GM19328 (cell line): ENCODE data around the gene TNF.
A peak's percentile ranks its signal among the peaks of the same experiment; 100 is the strongest.
"Not testable (repeated sequence)": the region's sequence is repeated elsewhere in the genome, so short reads cannot be mapped to it uniquely, and the experiment has no call there.

ENCODE experiments used
- ATAC-seq: cut with Tn5 transposase; IDR thresholded peaks from one replicate; pipeline ENCODE4 v1.9.1; 2021; ENCODE audit warnings: mild to moderate bottlenecking, moderate library complexity; ENCODE audit not compliant: unreplicated experiment

TNF gene

DNA sequence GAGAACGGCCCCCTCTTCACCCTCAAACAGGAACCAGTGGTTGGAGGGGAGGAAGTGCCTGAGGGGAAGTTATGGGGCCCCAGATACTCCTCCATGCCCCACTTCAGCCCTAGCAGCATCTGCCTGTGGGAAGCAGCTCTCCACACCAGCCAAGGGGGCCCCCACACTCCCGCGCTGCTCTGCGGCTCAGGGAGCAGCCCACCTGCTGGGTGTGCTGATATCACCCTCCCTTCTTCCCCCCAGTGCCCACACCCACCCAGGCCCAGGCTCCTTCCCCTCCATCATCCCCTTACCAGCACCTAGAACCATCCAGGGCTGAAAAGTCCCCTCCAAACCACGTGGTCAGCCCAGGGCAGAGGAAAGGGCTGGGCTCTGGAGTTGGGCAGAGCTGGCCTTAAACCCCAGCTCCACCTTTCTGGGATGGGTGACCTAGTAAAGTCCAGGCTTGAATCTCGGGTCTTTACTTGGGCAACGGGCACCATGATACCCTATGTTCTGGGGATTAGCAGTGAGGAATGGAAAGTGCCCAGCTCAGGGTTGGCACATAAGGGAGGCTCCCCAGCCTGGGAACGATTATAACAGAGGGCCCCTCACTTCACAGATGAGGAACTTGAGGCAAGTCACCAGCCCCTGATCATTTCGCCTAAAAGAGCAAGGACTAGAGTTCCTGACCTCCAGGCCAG lies 11.4 kb downstream of the TNF start:
- no peak for ATAC-seq

DNA sequence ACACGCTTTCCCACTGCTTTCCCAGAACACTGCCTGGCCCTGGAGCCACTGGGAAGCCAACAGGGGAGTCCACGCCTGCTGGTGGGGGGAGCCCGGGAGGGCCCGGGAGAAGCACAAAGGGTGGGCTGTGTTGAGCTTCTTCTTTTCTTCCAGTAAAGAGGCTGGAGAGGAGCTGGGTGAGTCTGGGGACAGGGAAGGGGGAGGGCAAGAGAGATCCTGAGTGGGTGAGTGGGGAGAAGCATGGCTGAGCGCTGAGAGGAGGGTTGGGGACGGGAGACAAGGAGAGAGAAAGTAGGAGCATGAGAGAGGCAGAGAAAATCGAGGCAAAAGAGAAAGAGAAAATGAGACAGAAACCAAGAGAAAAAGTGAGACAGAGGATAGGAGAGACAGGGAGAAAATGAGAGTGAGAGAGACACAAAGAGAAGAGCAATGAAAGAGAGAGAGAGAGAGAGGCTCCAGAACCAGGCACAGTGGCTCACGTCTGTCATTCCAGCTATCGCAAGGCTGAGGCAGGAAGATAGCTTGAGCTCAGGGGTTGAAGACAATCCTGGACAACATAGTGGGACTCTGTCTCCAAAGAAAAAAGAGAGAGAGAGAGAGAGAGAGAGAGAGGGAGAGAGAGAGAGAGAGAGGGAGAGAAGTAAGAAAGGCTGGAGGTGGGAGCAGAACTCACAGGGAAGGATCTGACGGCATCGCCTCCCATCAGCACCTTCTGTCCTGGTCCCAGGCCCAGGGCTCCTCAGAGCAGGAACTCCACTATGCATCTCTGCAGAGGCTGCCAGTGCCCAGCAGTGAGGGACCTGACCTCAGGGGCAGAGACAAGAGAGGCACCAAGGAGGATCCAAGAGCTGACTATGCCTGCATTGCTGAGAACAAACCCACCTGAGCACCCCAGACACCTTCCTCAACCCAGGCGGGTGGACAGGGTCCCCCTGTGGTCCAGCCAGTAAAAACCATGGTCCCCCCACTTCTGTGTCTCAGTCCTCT lies 12.7 kb downstream of the TNF start:
- ATAC-seq, result no peak

DNA sequence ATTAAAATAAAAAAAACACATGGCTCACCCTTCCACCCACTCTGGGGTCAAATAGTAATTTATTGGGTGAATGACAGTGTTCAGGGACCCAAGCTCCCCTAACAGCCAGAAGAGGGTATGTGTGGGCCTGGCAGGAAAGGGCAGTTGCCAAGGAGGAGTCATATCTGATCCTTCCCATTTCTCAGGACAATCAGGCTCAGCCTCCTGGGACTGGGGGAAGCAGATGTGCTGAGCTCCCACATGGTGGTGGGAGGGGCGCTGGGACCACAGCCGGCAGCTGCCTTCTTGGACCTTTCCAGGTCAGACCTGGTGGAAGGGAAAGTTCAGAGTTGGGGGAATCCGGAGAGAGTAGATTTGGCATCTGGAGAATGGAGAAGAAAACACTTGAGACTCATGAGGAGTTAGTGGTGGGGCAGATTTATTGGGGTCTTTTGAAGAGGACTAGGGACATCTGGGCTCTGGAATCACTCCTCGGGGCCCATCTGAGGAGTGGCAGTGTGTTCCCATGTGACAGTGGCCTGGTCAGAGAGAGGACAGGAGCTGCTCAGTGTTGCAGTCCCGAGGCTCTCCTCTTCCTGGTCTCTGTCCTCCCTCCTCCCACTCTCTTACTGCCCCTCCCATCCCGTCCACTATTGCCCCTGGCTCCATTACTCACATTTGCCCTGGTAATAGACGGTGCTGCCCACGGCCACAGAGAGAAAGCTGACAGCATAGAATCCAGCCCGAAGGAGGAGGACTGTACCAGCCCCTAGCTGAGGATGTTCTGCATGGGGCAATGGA lies 13.7 kb downstream of the TNF start:
- no peak for ATAC-seq

DNA sequence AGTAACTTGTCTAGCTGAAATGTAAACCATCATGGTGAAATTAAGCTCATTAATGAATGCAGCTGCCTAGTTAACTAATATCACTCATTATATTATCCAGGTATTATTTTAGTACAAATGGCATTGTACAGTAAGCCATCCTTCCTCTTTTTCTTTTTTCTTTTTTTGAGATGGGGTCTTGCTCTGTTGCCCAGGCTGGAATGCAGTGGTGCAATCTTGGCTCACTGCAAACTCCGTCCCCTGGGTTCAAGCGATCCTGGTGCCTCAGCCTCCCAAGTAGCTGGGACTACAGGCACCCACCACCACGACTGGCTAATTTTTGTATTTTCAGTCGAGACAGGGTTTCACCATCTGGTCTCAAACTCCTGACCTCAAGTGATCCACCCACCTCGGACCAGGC lies 15.3 kb downstream of the TNF start:
- not testable (repeated sequence) for ATAC-seq

DNA sequence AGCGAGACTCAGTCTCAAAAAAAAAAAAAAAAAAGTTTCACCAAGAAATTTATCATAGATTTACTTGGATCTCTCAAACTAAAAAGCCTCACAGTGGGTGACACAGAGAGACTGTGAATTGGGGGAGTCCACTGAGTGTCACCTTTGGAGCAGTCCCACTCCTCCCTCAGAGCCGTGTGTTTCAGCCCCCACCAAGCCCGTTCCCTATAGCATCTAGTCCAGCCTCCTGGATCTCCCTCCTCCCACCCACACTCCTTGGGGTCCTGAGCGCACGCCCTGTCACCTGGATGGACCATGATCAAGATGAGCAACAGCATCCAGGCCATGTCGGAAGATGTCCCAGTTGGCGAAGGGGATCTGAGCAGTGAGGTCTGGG lies 17.0 kb downstream of the TNF start:
- no peak for ATAC-seq

DNA sequence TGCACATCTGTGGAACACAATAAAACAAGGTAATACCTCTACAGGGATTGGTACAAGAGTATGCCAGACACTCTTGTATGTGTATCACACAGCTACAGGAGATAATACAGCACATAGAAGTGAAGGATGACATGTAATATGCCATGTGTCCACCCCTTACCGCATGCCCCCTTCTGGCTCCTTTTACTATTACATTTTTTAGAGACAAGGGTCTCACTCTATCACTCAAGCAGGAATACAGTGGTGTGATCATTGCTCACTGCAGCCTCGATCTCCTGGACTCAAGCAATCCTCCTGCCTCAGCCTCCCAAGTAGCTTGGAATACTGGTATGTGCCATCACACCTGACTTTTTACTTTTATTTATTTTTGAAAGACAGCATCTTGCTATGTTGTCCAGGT lies 21.6 kb downstream of the TNF start:
- ATAC-seq, result no peak

DNA sequence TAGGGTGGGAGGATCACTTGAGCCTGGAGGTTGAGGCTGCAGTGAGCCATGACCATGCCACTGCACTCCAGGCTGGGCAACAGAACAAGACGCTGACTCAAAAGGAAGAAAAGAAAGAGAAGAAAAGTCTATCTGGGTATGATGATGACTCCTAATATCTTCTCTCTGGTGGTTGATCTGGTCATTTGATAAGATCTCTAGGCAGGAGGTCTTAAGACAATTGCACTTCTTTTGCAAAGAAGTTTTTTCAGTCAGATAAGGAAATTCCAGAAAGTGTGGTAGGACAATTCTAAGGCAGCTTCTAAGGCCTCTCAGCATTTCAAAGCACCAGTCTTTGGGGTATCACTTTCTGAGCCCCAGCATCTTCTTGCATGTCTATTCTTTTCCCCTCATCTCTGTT lies 32.0 kb downstream of the TNF start:
- no peak for ATAC-seq

DNA sequence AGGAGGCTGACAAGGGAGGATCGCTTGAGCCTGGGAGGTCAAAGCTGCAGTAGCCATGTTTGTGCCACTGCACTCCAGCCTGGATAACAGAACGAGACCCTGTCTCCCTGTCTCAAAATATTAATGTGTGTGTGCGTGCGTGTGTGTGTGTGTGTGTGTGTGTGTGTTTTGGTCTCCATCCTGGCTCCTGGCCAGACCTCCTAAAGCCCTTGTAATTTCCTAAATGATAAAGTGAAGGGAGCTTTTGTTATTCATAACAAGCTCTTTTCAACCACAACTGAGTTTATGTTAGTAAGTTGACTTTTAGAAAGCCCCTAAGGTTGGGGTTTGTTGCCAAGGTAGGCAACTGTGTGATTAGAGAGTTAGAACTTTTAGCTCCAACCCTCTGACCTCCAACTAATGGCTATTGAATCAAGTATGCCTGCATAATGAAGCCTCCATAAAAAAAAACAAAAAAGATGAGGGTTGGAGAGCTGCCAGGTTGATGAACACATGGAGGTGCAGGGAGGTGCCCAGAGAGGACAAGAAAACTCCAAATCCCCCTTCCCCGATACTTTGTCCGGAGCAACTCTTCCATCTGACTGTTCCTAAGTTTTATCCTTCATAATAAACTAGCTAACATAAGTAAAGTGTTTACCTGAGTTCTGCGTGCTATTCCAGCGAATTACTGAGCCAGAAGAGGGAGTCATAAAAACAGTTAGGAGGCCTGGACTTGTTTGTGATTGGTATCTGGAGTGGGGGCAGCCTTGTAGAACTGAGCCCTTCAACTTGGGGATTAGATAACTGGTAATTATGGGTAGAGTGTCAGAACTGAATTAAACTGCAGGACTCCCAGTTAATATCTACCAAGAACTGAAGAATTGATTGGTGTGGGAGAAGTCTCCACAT lies 34.4 kb downstream of the TNF start:
- ATAC-seq, result no peak

DNA sequence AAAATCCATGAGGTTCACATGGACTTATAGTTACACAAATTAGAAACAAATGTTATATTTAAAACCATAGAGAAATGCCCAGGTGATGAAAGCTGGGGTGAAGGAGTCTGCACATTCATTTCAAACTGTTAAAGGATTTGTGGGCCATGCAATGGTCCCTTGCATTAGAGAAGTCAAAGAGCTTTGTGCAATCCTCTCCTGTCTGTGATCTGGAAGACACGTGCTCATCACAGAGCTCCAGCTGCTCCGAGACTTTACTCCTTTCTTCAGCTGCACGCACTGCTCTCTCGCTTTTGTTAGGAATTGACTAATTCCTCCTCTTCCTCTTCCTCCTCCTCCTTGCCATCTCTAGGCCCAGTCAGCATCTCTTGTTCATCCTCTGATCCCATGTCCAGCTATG lies 35.6 kb downstream of the TNF start:
- no peak for ATAC-seq

DNA sequence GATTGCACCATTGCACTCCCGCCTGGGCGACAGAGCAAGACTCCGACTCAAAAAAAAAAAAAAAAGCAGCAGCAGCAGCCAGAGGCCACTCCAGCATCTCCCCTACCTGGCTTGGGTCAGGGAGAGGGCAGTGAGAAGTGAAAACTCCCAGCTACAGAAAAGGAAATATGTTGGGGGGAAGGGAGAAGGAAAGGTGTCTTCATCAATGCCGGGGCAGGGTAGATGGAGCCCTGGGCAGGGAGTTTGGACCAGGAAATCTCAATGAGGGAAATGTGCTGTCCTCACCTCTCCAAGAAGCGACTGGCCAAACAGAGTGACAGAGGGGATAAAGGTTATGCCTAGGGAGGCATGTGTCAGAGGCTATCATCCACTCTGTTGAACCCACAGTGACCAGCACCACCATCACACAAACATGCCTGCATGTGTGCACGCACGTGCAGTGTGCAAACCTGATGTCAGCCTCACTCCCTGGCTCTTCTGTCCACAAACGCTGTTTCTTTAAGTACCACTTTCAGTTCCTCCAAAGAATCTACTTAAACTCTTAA lies 38.8 kb downstream of the TNF start:
- ATAC-seq, result no peak

DNA sequence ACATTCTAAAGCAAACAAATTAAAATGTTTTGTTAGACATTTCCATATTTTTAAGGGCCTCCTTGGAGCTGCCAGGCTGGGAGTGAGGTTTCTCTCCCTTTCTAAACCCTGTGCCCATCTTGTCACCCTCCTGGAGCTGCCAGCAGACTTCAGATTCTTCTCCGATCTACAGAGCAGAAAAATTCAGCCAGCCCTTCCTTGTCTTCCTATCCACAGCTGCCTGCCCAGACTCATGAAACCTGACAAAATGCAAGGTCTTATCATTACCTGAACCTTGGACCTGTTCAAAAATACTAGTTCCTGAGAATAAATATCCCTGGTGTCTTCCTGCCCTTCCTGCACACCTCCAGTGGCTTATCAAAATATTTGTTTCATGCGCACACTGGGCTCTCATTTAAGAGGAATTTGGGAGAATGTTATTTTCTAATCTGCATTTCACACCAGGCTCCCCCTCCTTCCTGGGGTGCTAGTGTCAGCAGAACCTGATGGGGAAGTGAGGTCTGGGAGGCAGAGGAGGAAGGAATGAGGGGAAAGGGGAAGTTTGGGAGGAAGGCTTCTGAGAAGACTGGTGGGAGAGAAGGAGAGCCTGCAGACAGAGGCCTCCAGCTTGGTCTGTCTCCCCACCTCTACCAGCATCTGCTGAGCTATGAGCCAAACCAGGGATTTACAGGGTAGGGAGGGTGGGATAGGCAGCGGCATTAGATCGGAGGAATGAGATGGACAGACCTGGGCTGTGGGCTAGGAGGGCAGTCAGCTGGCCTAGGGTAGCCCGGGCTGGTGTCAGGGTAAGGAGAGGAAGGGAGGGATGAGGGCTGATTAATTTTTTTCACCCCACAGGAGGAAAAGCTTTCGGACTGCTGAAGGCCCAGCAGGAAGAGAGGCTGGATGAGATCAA lies 39.6 kb downstream of the TNF start, which contains the start of gene AIF1:
Gene AIF1, plus strand, starts transcription at position 551 of the 895 bp plus-strand sequence. Its CDS starts 96 bp downstream, at position 647.
- no peak for ATAC-seq

DNA sequence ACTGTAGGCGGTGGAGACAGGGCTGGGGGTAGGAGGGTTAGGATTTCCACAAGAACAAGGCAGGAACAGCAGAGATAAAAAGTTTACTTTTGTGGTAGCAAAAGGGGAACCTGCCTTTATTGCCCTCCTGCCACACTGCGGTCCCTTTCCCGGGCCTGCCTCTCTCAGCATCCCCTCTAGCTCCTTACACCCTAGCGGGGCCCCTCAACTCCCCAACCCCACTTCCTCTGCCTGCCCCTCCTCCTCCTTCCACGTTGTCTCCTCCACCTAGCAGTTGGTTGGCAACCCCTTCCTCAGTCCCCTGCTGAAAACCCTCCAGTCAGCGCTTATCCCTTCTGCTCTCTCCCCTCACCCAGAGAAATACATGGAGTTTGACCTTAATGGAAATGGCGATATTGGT lies 40.4 kb downstream of the TNF start:
- no peak for ATAC-seq

DNA sequence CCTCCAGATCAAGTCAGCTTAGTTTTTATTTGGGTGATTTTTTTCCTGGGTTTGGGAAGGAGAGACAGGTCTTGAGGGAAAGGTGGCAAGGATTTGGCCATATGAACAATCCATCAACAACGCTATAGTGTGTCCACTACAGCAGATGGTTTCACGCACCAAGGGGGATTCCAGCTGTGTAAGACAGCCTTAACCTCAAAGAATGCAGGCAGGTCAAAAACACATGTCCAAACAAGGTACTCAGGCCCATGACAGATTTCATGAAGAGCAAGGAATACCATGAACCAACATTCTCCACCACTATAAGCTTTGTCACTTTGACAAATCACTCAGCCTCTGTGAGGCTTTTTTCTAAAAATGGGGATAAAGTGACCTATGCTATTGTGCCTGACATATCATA lies 41.6 kb downstream of the TNF start:
- ATAC-seq, result no peak

DNA sequence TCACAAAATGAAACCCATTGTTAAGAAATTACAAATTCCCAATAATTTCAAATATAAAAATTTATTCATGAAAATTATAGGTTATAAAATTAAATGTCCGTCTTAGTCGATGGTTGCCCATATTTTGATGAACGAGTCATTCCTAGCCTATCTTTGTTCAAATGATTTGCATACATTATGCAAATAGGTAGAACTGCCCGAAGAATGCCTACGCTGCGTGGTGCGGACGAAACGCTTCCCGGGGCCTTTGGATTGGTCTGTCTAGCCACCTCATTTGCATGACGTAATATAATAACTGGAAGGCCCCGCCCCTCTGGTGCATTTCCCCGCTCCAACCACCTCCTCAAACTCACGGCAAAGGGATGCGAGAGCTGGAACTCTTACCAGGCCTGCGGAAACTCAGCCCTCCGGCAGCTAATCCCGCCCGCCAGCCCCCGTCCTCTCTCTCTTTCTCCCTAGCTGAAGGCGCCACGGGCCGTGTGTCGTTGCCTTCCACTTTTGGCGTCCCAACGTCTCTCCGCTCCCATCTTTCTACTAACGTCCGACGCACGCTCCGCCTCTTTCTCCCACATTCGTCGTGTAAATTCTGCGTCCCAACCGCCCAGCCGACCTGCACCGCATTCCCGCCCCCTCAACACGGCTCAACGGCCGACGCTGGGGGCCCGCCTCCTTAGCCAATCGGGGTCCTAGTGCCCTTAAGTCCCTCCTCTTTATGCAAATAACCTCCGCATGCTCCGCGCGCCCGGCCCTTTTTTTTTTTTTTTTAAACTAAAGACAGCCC lies 44.6 kb downstream of the TNF start:
- ATAC-seq, result peak; percentile 79

DNA sequence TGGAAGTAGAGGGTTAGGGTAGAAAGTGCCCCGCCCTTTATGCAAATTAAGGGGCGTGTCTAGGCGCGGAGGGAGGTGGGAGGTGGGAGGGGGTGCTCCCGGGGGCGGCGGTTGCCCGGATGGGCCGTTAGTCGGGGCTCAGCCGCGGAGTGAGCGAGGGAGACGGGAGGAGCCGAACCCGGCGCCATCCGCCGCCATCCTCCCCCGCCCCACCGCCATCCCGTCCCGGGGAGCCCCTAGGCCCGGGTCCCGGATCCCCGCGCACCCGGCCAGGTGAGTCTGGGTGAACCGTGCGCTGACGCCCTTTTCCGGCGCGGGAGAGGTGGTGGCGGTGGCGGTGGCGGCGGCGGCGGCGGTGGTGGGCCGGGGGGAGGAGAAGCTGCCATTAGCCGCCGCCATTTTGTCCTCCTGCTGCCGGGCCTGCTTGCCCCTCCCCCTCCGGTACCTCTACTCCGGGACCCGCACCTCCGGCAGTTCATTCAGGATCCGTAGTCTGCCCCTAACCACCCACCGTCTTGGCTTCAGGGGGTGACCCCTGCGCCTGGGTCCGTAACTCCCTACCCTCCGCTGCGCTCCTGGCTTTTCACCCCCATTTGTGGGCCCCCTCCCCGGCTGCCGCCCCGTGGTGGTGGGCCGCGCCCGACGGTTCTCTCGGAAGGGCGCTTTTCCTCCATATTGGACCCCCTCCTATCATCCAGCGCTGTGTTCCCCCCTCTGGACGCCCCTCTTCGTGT lies 45.4 kb downstream of the TNF start, which contains the start of gene PRRC2A:
Gene PRRC2A, plus strand, starts transcription at position 130 of the 734 bp plus-strand sequence. CDS start 2,075 bp downstream, outside the sequence.
- peak; percentile 1 for ATAC-seq

DNA sequence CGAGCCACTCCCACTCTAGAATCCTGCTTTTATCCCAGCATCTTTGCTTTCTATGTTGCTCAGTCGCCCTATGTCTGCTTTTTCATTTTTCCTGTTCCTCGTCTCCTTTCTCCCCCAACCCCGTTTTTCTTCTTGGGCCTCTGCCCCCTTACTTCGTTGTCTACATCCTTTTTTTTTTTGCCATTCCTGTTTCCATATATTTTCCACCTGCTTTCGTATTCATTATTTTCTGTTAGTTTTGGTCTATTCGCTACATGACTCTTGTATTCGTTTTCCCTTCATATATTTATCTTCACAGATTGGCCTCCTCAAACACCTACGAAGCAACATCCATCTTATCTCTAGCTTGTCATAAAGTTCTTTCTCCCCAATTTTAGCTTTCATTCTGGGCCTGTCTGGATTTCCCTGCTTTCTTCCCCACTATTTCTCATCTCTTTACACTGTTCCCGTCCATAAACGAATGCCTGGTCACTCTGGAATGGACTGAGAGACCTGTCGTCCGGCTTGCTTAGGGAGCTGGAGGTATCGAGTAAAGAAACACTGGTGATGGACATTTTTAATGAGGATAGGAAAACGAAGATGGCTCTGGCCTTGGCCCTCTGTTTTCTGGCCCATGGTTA lies 46.1 kb downstream of the TNF start:
- ATAC-seq, result no peak

DNA sequence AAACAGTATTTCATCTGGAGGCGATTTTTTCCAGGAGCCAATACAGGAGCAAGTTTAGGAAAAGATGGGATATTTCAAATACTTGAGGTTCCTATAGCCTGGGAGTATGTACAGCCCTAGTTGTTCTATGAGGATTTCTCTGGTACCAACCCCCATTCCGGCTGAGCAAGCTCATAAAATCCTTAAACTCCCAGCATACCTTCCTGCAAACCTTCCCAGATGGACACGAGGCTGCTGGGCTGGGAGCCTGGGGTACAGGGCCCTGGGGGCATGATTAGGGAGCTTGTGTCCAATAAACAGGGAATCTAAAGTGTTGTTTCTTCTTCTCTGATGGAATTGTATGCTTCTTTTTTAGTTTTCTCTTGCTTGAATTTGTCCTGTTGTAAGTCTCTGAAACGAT lies 46.6 kb downstream of the TNF start:
- no peak for ATAC-seq
